ENCODE data around the gene LZTS2.

DNA sequence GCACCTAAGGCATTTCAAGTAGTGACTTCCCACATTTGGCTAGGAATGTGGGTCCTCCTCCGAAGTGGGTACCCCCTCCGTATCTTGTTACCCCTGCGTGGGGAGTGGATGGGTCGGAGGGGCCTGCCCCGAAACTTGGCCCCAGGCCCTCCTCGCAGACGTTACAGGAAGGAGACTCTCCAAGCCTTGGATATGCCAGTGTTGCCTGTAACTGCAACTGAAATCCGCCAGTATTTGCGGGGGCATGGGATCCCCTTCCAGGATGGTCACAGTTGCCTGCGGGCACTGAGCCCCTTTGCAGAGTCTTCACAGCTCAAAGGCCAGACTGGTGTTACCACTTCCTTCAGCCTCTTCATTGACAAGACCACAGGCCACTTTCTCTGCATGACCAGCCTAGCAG lies 11.4 kb upstream of the LZTS2 start:
- TF ChIP-seq, protein P1, sequence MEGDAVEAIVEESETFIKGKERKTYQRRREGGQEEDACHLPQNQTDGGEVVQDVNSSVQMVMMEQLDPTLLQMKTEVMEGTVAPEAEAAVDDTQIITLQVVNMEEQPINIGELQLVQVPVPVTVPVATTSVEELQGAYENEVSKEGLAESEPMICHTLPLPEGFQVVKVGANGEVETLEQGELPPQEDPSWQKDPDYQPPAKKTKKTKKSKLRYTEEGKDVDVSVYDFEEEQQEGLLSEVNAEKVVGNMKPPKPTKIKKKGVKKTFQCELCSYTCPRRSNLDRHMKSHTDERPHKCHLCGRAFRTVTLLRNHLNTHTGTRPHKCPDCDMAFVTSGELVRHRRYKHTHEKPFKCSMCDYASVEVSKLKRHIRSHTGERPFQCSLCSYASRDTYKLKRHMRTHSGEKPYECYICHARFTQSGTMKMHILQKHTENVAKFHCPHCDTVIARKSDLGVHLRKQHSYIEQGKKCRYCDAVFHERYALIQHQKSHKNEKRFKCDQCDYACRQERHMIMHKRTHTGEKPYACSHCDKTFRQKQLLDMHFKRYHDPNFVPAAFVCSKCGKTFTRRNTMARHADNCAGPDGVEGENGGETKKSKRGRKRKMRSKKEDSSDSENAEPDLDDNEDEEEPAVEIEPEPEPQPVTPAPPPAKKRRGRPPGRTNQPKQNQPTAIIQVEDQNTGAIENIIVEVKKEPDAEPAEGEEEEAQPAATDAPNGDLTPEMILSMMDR (IDR thresholded peaks at IDR 0.05; ENCODE audit: control extremely low read depth in 1 of 3, insufficient read depth in 1 of 3, low read depth in 1 of 3, low read length in 3 of 3) = no peak
- TF ChIP-seq EP300 (IDR thresholded peaks at IDR 0.05; ENCODE audit: borderline replicate concordance in 1 of 2, low read depth in 2 of 2, low read length in 2 of 2) = no peak
- TF ChIP-seq CREB1 (IDR thresholded peaks at IDR 0.05) = no peak
- no peak for TF ChIP-seq POLR2AphosphoS5 (IDR thresholded peaks at IDR 0.05; ENCODE audit: low read depth, low read length)
- no peak for TF ChIP-seq SP1 (IDR thresholded peaks at IDR 0.05; ENCODE audit: low read depth, low read length)
- TF ChIP-seq HDAC2 (IDR thresholded peaks at IDR 0.05; ENCODE audit: borderline replicate concordance in 1 of 2, low read depth in 2 of 2, low read length in 2 of 2) = no peak
- no peak for TF ChIP-seq TCF12 (IDR thresholded peaks at IDR 0.05; ENCODE audit: low read depth, low read length)
